Prostate gland (tissue), 2 donors: ENCODE measurements around the gene FAU.

Experiments used
- POLR2AphosphoS5 ChIP-seq: sonication (generic); formaldehyde crosslinking; IDR thresholded peaks from one replicate; pipeline ENCODE4 v1.6.1; 2017; ENCODE audit warnings: antibody characterized with exemption
- TF ChIP-seq, protein P1 (sequence below), 4 experiments: fragments of 200-600 bp in 2 of 4; fragments of 450-650 bp in 2 of 4; sonication (generic) in 2 of 4; IDR thresholded peaks; 1 replicate in 3 of 4; 2 replicates in 1 of 4; pipeline ENCODE4 v1.5.1; 2016 to 2019; ENCODE audit warnings: antibody characterized with exemption in 4 of 4, mild to moderate bottlenecking in 2 of 4, moderate library complexity in 2 of 4

- TF ChIP-seq, protein P1, sequence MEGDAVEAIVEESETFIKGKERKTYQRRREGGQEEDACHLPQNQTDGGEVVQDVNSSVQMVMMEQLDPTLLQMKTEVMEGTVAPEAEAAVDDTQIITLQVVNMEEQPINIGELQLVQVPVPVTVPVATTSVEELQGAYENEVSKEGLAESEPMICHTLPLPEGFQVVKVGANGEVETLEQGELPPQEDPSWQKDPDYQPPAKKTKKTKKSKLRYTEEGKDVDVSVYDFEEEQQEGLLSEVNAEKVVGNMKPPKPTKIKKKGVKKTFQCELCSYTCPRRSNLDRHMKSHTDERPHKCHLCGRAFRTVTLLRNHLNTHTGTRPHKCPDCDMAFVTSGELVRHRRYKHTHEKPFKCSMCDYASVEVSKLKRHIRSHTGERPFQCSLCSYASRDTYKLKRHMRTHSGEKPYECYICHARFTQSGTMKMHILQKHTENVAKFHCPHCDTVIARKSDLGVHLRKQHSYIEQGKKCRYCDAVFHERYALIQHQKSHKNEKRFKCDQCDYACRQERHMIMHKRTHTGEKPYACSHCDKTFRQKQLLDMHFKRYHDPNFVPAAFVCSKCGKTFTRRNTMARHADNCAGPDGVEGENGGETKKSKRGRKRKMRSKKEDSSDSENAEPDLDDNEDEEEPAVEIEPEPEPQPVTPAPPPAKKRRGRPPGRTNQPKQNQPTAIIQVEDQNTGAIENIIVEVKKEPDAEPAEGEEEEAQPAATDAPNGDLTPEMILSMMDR (IDR thresholded peaks at IDR 0.05) = no peak
- TF ChIP-seq POLR2AphosphoS5 = no peak
Measured at GRCh38 chr11:65104628-65105027, 17.3 kb downstream of the FAU start.
